HCT116 (cell line): ENCODE measurements around the gene POFUT2.

Experiments
- EGR1 ChIP-seq: IDR thresholded peaks from 2 replicates; pipeline ENCODE4 v1.6.1; 2012; ENCODE audit warnings: low read depth
- POLR2A ChIP-seq: IDR thresholded peaks from 2 replicates; pipeline ENCODE4 v1.7.0; 2011; ENCODE audit warnings: borderline replicate concordance; ENCODE audit not compliant: insufficient read depth, insufficient read length; ENCODE audit errors: extremely low read depth
- YY1 ChIP-seq: IDR thresholded peaks from 2 replicates; pipeline ENCODE4 v1.6.1; 2011; ENCODE audit warnings: low read length, low read depth, moderate library complexity, mild to moderate bottlenecking; ENCODE audit not compliant: insufficient replicate concordance; ENCODE audit errors: extremely low read depth
- TF ChIP-seq, protein P1 (sequence below), 3 experiments: fragments of 200-600 bp in 1 of 3; sonication (generic) in 1 of 3; IDR thresholded peaks in 2 of 3; conservative IDR thresholded peaks in 1 of 3; 2 replicates each; pipeline ENCODE4 v1.5.1; 2012 to 2017; ENCODE audit warnings: low read depth in 2 of 3, low read length in 2 of 3, antibody characterized with exemption in 1 of 3, borderline replicate concordance in 1 of 3, control low read depth in 1 of 3, mild to moderate bottlenecking in 1 of 3, mixed read lengths in 1 of 3, mixed run types in 1 of 3, moderate library complexity in 1 of 3; ENCODE audit not compliant: insufficient read depth in 1 of 3

DNA sequence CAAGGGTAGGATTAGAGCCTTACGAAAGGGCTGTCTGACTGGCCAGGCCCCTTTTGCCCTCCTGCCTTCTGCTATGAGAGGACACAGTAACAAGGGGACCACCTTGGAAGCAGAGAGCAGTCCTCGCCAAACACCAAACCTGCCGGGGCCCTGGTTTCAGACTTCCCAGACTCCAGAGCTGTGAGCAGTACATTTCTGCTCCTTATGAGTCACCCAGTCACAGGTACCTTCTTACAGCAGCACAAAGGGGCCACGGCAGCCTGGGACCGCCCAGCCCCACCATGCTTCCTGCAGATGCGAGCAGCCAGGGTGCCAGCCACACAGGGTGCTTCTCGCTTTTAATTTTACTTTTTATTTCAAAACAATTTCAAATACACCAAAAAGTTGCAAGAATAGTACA lies 17.2 kb upstream of the POFUT2 start:
- TF ChIP-seq EGR1, result no peak
- TF ChIP-seq, protein P1, sequence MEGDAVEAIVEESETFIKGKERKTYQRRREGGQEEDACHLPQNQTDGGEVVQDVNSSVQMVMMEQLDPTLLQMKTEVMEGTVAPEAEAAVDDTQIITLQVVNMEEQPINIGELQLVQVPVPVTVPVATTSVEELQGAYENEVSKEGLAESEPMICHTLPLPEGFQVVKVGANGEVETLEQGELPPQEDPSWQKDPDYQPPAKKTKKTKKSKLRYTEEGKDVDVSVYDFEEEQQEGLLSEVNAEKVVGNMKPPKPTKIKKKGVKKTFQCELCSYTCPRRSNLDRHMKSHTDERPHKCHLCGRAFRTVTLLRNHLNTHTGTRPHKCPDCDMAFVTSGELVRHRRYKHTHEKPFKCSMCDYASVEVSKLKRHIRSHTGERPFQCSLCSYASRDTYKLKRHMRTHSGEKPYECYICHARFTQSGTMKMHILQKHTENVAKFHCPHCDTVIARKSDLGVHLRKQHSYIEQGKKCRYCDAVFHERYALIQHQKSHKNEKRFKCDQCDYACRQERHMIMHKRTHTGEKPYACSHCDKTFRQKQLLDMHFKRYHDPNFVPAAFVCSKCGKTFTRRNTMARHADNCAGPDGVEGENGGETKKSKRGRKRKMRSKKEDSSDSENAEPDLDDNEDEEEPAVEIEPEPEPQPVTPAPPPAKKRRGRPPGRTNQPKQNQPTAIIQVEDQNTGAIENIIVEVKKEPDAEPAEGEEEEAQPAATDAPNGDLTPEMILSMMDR (IDR thresholded peaks at IDR 0.05 in 2 of 3, conservative IDR thresholded peaks at IDR 0.05 in 1 of 3; ENCODE audit: borderline replicate concordance in 1 of 3, insufficient read depth in 1 of 3, low read depth in 2 of 3, low read length in 2 of 3), result no peak
- no peak for TF ChIP-seq YY1
- TF ChIP-seq POLR2A, result no peak
